ENCODE results near the gene PTPN4.

The PTPN4 gene

DNA sequence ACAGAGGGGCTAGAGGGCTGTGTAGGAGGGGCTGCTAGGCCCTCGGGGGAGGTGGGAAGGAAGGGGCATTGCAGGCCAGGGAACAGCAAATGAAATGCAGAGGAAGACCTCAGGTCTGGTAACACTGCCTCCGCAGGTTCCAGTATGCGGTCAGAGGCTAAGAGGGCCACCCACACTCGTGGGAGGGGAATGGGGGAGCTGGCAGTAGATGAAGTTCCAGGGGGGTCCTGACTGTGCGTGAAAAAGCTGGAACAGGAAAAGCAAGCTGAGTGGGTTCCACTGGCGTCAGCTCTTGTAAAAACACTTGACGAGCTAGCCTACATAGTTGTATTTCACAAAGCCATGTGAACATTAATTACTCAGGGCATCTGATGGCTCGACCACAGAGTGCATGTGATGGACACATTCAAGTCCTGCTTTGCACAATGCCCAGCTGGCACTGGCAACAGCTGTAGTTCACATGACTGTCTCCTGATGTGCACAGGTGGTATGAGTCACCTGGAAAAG, 29.0 kb upstream of the PTPN4 start:
- no peak for DNase-seq

DNA sequence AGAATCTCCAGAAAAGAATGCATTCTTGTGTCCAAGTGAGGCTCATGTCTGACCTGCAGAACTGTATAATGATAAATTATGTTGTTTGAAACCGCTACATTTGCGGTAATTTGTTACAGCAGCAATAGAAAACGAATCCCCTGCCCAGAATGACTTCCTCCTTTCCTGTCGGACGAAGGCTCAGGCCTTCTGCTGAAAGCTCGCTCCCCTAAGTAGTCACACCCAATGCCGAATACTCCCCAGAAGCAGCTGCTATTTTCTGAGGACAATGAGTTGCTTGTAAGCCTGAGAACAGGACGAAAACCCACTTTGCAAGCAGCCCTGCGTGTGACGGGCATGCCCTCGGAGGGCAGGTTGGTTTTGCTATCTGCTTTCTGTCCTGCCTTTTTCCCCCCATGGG, 27.7 kb upstream of the PTPN4 start:
- DNase-seq, result no peak

DNA sequence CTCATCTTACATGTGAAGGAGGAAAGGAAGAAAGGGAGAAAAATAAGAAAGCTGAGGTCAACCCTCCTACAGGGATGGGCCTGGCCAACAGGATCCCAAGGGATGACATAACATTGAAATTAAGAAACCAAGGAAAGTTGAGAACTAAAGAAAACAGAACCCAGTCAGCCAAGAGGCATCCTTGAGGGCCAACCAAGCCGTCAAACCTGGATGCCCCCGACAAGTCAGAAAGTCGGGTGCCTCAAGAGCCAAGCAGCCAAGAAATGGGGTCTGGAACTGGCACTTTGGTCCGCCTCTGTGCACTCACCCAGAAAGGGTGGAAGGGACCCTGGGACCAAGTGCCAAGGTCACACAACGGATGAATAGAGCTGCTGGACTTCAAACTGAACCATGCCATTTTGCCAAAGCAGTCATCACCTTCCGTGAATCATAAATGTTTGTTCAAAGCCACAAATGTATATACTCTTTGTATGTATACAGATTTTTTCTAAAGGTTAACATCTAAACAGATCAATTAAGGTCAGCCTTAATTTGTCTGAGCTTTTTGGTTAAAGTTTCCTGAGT, 27.0 kb upstream of the PTPN4 start:
- no peak for DNase-seq

DNA sequence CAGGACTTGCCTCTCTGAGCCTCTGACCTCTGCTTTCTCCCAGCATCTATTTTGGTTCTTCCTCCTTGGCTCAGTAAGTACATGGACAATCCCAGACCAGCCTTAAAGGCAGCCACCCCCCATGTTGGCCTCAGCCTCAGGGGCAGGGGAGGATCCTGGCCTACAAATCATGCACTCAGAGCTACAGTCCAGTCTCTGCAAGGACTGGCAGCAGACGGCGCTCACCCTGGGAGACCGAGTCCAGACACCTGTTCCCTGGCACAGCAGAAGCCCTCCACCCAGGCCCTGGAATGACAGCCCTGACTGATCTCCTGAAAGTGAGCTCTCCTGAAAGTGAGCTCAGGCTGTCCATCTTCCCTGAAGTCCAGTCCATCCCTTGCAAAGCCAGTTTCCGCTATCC, 25.7 kb upstream of the PTPN4 start:
- no peak for DNase-seq

DNA sequence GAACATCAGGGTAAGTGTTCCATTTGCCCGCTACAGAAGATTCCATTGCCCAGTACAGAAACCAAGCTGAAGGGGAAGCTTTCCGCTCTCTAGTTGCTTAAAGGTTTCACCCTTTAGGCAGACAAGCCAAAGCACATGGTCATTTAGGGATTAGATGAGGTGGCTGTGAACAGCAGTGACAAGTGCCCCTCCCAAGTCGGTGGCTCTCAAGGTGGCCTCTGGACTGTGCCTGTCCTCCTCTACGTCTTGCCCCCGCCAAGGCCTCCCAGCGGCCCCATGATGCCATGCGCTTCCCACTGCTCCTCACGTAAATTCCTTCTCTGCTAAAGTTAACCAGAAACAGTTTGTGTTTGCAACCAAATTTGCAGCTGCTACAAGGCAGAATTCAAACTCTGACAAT, 24.2 kb upstream of the PTPN4 start:
- no peak for DNase-seq

DNA sequence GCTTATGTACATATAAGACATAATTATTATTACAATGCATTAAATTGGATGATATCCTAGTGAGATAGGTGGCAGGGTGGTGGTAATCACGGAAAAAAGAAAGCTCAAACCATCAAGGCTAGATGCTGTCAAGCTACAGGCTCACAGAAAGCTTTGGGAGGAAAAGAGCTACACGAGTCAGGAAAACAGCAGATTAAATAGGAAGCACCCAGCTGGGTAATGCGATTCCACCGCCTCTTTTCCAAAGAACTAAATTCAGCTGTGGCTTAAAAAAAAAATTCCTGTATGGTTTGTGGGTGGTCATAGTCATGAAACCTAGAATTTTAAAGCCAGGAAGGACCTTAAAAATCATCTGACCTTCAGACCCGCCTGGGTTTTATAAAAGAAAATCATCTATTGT, 23.7 kb upstream of the PTPN4 start:
- DNase-seq, result no peak

DNA sequence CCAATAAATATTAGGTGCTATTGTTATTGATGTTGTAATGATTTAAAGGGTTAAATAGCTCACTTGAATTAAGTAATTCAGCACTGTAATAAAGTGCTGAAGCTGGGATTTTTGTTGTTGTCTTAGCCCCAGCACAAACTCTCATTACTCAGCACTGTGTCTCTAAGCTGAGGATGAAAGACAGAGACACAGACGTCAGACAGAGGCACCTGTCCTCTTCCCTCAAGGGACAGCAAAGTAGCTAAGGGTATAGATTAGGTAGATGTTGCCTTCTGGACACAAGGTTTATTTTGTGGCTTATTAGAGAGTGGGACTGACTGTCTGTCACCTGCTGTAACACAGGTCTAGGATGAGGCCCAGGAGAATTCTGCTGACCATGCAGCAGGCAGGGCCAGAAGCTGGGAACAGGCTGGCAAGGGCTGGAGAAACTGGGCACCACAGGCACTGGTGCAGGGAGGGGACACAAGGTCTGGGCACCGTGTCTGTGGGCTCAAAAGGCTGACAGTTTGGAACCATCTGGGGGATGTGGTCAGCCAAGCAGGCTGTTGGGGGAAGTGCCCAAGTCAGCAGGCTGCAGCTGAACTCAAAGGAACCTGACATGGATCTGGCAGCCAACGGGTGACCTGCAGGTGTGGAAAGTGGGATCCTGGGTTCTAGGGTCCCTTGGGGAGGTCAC, 20.0 kb upstream of the PTPN4 start:
- DNase-seq, result peak in 19 of 56 donors; percentile 7 to 59 (median 24)

DNA sequence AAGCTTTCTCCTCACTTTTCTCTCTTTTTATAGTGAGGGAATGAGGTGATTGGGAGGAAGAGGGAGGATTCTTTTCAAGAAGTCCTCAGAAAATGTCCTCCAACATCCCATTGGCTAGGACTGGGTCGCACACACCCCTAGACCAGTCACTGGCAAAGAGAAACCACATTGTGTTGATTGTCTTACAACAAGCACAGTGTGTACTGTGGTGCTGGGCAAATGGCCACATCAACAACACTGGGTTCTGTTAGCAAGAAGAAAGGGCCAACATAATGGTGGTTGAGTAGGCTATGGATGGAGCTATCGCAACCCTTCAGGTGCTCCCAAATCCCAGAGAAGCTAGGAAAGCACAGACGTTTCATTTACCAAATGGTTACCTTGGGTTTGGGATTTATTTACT, 18.7 kb upstream of the PTPN4 start:
- peak in 21 of 56 donors; percentile 4 to 58 (median 28) for DNase-seq

DNA sequence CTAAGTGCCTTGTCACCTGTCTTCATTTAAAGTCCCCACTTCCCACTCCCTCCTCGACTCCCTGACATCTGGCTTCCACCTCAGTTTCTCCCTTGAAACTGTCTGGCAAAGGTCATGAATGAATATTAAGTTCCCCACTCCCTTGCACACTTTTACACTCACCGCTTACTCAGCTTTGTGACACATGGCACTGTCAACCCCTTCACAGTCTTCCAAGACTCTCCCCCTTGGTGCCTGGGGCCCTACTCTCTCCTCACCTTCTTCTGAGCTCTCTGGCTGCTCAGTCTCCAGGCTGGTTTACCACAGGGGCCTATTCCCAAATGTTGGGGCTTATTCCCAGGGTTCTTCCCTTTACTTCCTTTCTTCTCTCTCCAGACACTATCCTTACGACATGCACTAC, 17.9 kb upstream of the PTPN4 start:
- no peak for DNase-seq

DNA sequence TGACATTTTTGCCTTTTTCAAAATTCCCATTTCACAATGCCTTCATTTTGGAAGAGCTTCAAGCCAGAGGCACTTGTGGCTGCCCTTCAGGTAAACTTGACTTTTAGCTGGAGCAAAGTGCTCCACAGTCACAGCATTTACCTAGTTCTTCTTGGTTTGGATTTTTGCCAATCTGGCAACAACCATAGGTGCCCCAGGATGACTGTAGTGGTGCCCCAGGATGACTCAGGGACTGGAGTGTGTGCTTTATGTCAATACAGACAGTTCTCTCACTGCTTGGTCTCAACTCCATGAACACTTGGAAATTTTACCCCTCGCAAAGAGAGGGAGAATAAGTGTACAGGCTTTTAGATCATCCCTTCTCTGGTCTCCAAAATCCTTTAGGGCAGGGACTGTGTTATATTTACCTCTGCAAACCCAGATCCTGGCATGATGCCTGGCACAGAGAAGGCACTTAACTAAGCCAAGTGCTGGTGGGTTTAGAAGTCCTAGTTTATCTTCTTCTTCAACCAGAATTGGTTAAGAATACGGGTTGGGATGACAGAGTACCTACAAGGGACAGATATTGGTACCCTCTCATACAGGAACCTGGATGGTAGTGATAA, 15.3 kb upstream of the PTPN4 start:
- no peak for DNase-seq

DNA sequence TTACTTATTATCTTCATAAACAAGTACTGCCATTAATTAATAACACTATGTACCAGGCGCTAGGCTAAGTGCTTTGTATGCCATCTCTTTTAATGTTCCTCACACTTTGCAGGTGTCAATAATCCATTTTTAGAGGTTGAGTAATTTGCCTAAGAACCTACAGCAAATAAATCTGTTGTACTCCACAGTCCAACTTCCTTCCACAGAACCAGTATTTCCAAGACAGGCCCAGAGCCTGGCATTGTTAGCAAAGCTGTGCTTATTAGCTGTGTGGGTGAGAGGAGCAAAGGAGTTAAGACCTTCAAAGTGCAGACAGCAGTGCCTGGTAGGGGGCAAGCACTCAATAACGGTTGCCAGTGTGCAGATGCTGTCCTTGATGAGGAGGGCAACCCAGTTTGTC, 14.2 kb upstream of the PTPN4 start:
- DNase-seq, result no peak

DNA sequence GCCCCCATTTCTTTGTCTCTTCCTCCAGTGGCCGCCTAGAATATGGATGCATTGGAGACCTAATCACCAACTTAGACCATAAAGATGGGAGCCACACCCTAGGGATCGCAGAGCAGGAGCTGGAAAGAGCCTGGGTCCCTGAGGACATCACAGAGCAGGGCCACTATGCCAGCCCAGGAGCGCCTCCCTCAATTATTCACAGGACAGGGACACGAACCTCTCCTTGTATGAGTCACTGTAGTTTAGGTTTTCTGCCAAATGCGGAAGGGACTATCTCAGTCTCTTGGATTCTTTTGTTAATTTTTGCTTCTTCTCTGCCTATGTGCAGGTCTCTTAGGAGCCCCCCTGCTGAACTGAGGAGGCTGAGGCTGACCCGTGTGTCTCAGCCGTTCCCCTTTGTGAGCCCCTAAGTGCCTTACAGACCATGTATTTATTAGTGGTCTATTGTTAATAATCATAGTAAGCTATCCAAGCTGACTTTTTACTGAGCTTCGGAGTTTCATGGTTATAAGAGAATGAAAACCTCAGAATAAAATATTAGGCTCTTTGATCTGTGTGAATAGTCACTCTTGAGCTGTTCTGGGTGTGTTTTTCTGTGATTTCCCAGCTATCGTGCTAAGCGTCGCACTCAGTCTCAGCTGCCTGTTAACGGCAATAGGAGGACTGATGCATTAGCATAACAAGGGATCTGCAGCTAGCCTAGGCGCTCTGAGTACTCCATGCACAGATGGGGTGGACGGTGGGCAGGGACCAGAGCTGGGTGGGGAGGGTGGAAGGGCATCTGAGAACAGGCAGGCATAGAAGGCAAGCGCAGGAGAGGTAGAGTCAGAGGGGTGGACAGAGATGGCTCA, 12.7 kb upstream of the PTPN4 start:
- no peak for DNase-seq

DNA sequence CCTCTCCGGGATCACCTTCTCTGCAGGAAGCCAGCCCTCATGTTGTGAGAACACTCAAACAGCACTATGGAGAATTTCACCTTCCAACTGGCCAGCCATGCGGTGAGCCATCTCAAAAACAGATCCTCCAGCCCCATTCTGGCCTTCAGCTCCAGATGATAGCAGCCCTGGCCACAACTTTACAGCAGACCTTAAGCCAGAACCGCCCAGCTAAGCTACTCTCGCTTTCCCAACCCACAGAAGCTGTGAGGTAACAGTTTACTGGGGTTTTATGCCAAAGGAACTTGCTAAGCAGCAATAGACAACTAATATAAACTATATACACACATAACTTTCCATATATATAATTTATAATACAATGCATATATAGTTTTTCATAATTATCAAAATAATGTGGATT, 11.6 kb upstream of the PTPN4 start:
- DNase-seq, result no peak

DNA sequence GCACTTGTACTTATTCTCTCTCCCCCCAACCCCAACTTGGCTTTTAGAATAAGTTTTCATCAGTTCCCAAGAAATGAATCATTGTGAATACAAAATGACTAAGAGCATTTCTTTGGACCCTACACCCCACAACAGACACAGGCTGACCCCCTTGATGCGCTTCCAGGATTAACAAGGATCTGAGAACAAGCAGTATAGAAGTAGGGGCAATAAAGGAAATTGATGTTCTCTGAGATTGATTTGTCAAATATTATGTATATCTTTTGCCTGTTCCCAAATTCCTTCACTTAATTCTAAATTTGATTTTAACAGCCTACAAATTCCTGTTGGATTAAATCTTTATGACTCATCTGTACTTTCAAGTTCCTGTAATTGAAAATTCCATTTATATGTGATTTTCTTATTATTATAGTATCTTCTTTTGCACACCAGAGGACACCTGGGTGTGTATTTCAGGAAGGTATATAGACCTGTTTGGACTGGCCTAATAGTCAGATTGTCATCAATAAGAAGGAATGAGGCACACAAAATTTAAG, 10.2 kb upstream of the PTPN4 start:
- DNase-seq, result no peak

DNA sequence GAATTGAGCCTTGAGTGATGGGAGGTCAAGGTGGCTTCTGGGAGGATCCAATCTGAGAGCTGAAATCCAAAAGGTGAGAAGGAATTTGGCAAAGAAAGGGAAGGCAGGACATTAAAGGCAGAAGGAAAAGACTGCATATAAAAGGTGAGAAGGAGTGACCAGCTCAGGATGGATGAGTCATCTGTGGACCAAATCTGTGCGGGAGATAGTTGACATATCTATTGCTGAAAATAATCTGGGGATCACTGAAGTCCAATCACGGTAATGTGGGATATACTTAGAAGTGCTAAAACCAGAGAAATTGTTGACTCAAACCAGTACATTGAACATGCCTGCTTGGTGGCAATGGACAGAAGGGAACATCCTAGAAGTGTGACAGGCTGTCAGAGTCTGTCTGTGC, 8.0 kb upstream of the PTPN4 start:
- no peak for DNase-seq

DNA sequence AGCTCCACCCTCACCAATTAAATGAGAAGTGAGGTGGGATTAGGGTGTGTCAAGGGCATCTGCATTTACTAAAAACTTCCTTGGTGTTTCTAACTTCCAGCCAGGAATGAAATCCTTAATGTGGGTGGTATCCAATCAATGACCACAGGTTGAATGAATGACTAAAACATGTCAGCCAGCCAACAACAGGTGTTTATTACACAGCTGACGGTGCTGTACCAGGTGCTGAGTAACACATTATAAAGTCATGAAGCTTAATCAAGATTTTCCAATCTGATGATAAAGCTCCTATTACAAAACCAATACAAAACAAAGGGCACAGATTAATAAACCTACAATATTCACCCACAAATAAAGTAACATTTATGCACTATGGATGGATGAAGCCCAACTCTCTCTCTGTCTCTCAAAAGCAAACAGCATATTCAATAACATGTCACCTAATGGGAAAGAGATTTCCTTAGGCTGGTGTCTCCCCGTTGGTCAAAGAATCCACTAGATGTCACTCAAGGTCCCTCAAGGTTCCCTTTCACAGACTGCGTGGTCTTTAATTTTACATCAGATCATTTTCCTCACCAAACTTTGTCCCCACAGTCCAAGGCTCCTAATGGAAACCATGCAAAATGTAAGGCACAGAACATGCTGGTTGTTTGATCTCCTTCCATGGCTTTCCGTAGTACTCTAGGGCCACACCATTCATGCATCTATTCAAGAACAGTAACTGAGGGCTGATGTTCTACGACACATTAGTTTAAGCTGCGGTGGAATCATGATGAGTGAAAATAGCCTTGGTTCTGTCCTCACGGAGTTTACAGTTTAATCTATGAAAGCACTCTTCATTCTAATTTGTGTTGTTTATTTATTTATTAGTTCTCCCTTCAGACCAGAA, 6.4 kb upstream of the PTPN4 start:
- DNase-seq, result peak in 2 of 56 donors; percentile 6 to 8

DNA sequence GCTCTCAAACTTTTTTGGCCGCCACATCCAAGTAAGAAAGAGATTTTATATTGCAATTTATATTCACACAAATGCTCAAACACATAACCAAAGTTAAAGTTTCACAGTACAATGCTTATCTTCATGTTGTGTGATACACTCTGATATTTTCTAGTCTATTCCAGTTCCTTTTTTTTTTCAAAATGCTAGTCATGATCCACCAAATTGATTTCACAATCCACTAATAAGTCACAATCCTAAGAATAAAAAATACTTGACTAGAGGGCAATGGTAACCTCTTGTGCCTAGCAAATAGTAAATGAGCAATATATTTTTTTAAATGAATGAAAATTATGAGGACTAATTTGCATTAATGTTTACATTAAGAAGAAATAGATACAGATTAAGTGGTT, 5.8 kb upstream of the PTPN4 start:
- no peak for DNase-seq

DNA sequence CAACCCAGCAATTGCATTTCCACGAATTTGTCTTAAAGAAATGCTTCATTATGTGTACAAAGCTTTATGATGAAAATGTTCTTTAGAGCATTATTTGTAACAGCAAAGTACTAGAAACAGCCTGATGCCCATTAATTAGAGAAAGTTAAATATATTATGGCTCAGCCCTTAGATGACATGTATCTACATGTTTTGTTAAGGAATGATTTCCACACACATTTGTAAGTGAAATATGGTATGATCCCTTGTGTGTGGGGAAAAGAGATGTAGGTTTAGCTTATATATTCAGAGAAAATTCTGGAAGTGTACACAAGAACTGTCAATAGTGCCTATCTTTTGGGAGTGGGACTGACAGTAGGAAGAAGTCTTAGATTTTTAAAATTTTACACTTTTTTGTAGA, 3.8 kb upstream of the PTPN4 start:
- no peak for DNase-seq

DNA sequence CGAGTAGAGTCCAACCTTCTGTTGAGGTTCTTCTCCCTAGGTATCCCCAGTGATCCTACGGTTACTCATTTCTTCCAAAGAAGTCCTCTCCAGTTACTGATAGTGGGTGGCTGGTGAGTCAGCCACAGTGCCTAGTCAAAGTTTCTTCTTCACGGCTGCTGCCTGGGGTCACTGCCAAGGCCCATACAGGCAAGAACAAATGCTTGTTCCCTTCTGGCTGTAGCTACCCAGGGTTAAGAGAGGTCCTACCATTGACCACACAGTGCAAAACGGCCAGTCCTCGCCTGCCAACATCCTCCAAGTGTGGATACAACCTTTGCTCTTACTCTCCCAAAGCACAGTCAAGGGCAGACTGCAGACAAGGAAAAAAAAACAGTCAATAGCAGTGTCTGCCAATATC, 2.9 kb upstream of the PTPN4 start:
- DNase-seq, result peak in 30 of 56 donors; percentile 8 to 78 (median 44)

DNA sequence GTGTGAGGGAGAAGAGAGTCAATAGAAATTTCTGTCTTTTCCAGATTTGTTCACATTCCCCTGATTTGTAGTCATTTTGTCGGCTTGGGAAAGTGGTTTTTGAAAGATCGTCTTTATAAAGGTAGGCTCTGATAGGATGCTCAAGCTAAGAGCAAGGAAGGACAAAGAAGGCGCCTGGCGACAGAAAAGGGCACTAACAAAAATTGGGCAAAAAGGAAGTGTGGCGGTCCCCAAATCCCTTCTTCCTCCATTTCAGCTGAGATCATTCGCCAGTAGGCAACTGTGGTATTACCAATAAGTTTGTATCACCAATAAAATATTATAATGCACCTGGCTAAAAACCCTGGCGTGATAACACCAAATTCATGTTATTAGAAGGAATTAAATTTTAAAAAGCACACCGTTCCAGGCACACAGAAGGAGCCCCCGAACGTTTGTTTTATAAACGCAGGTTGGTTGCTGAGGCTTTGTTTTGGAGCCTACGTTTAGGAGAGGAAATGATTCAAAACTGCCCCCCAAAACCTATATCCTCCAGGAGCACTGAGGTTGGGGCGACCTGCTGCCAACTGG, 756 bp upstream of the PTPN4 start:
- peak in 6 of 56 donors; percentile 2 to 69 (median 45) for DNase-seq
